ENCODE measurements around the gene TMEM18.

TMEM18 gene

GRCh38 chr2:671787-672605 is 5.2 kb downstream of the TMEM18 start:
- DNase-seq: no peak

- no peak for DNase-seq
Measured at GRCh38 chr2:671072-671471, 6.1 kb downstream of the TMEM18 start.

- DNase-seq: no peak
Measured at GRCh38 chr2:670637-671036, 6.6 kb downstream of the TMEM18 start.

- DNase-seq: no peak
Measured at GRCh38 chr2:669323-669722, 7.9 kb downstream of the TMEM18 start.

- DNase-seq: no peak
Measured at GRCh38 chr2:668000-668398, 9.2 kb downstream of the TMEM18 start.

- peak; percentile 25 for DNase-seq
Measured at GRCh38 chr2:667332-667999, 9.7 kb downstream of the TMEM18 start.

- no peak for DNase-seq
Measured at GRCh38 chr2:666441-666840, 10.8 kb downstream of the TMEM18 start.

GRCh38 chr2:665340-666073 is 11.7 kb downstream of the TMEM18 start:
- DNase-seq: no peak

- DNase-seq: no peak
Measured at GRCh38 chr2:664063-664462, 13.1 kb downstream of the TMEM18 start.

- no peak for DNase-seq
Measured at GRCh38 chr2:663221-663620, 14.0 kb downstream of the TMEM18 start.

- DNase-seq: no peak
Measured at GRCh38 chr2:661360-661635, 15.9 kb downstream of the TMEM18 start.

GRCh38 chr2:660586-661359 is 16.4 kb downstream of the TMEM18 start:
- DNase-seq: no peak

- no peak for DNase-seq
Measured at GRCh38 chr2:660029-660428, 17.2 kb downstream of the TMEM18 start.

- no peak for DNase-seq
Measured at GRCh38 chr2:658426-658825, 18.8 kb downstream of the TMEM18 start.

- DNase-seq: no peak
Measured at GRCh38 chr2:657766-658165, 19.4 kb downstream of the TMEM18 start.

- no peak for DNase-seq
Measured at GRCh38 chr2:656676-657075, 20.5 kb downstream of the TMEM18 start.

GRCh38 chr2:655626-656025 is 21.6 kb downstream of the TMEM18 start:
- no peak for DNase-seq

- DNase-seq: no peak
Measured at GRCh38 chr2:654896-655295, 22.3 kb downstream of the TMEM18 start.

- no peak for DNase-seq
Measured at GRCh38 chr2:653645-654425, 23.4 kb downstream of the TMEM18 start.

- DNase-seq: no peak
Measured at GRCh38 chr2:652881-653480, 24.2 kb downstream of the TMEM18 start.

GRCh38 chr2:651951-652373 is 25.2 kb downstream of the TMEM18 start:
- DNase-seq: no peak
